HG03460 (cell line): ENCODE results near the gene CDC14A.

Experiments
- ATAC-seq: cut with Tn5 transposase; IDR thresholded peaks from one replicate; pipeline ENCODE4 v1.9.1; 2021; ENCODE audit not compliant: unreplicated experiment

CDC14A gene

GRCh38 chr1:100479620-100480338 lies 127.5 kb downstream of the CDC14A start:
- ATAC-seq, result no peak

- ATAC-seq, result no peak
Measured at GRCh38 chr1:100481303-100481702, 129.0 kb downstream of the CDC14A start.

- ATAC-seq, result no peak
Measured at GRCh38 chr1:100482167-100482566, 129.9 kb downstream of the CDC14A start.

GRCh38 chr1:100482748-100483147 lies 130.4 kb downstream of the CDC14A start:
- no peak for ATAC-seq

GRCh38 chr1:100483230-100483629 lies 130.9 kb downstream of the CDC14A start:
- no peak for ATAC-seq

GRCh38 chr1:100485855-100486258 lies 133.6 kb downstream of the CDC14A start:
- no peak for ATAC-seq

- ATAC-seq, result no peak
Measured at GRCh38 chr1:100494393-100495084, 142.2 kb downstream of the CDC14A start.

- ATAC-seq, result no peak
Measured at GRCh38 chr1:100496896-100497295, 144.6 kb downstream of the CDC14A start.

- ATAC-seq, result no peak
Measured at GRCh38 chr1:100497796-100498195, 145.5 kb downstream of the CDC14A start.

GRCh38 chr1:100499194-100499811 lies 147.0 kb downstream of the CDC14A start:
- ATAC-seq, result no peak

- ATAC-seq, result no peak
Measured at GRCh38 chr1:100502052-100502792, 149.9 kb downstream of the CDC14A start.

- ATAC-seq, result no peak
Measured at GRCh38 chr1:100506217-100506616, 153.9 kb downstream of the CDC14A start.

- no peak for ATAC-seq
Measured at GRCh38 chr1:100510451-100510850, 158.1 kb downstream of the CDC14A start.

GRCh38 chr1:100511058-100511457 lies 158.8 kb downstream of the CDC14A start:
- no peak for ATAC-seq

- no peak for ATAC-seq
Measured at GRCh38 chr1:100511773-100512172, 159.5 kb downstream of the CDC14A start.

GRCh38 chr1:100512803-100513352 lies 160.6 kb downstream of the CDC14A start:
- ATAC-seq, result no peak

GRCh38 chr1:100516857-100517256 lies 164.6 kb downstream of the CDC14A start:
- no peak for ATAC-seq

GRCh38 chr1:100517515-100517914 lies 165.2 kb downstream of the CDC14A start:
- ATAC-seq, result no peak

GRCh38 chr1:100518023-100518422 lies 165.7 kb downstream of the CDC14A start:
- no peak for ATAC-seq

GRCh38 chr1:100523038-100523652 lies 170.8 kb downstream of the CDC14A start:
- peak; percentile 86 for ATAC-seq

GRCh38 chr1:100524355-100524754 lies 172.0 kb downstream of the CDC14A start:
- no peak for ATAC-seq
